HEK293T (cell line): ENCODE results near the gene SUGCT.
"Not testable (repeated sequence)": the region's sequence is repeated elsewhere in the genome, so short reads cannot be mapped to it uniquely, and the experiment has no call there.

Experiments
- CTCF ChIA-PET: fragments of 350-600 bp; formaldehyde crosslinking; extraction: SDS; loops from one replicate; lab custom pipeline; 2021; ENCODE audit warnings: antibody characterized with exemption, inconsistent platforms; lab: Yijun Ruan, JAX
- POLR2A ChIA-PET: fragments of 350-600 bp; formaldehyde crosslinking; extraction: SDS; loops from one replicate; lab custom pipeline; 2020; ENCODE audit warnings: antibody characterized with exemption, inconsistent platforms; lab: Yijun Ruan, JAX
- DNase-seq: peaks from one replicate; pipeline ENCODE4 v3.0.0; 2012; ENCODE audit warnings: mixed read lengths; ENCODE audit errors: extremely low spot score
- ARNT ChIP-seq: fragments of 450-650 bp; IDR thresholded peaks from 2 replicates; pipeline ENCODE4 v1.6.1; 2017; ENCODE audit warnings: mild to moderate bottlenecking
- BHLHE40 ChIP-seq: fragments of 450-650 bp; IDR thresholded peaks from 2 replicates; pipeline ENCODE4 v1.6.1; 2016; ENCODE audit warnings: mild to moderate bottlenecking, moderate library complexity, borderline replicate concordance
- CTBP1 ChIP-seq: fragments of 450-650 bp; IDR thresholded peaks from 2 replicates; pipeline ENCODE4 v1.6.1; 2016; ENCODE audit warnings: borderline replicate concordance
- ELF4 ChIP-seq: fragments of 450-650 bp; IDR thresholded peaks from 2 replicates; pipeline ENCODE4 v1.6.1; 2017; ENCODE audit warnings: antibody characterized with exemption
- FOXA1 ChIP-seq: fragments of 450-650 bp; IDR thresholded peaks from 2 replicates; pipeline ENCODE4 v1.6.1; 2016; ENCODE audit warnings: mild to moderate bottlenecking
- FOXK2 ChIP-seq: fragments of 450-650 bp; IDR thresholded peaks from 2 replicates; pipeline ENCODE4 v1.6.1; 2016; ENCODE audit warnings: mild to moderate bottlenecking
- FOXM1 ChIP-seq: fragments of 450-650 bp; IDR thresholded peaks from 2 replicates; pipeline ENCODE4 v1.6.1; 2017; ENCODE audit warnings: mild to moderate bottlenecking, borderline replicate concordance
- HDGF ChIP-seq: fragments of 450-650 bp; IDR thresholded peaks from 2 replicates; pipeline ENCODE4 v1.6.1; 2017; ENCODE audit warnings: antibody characterized with exemption, borderline replicate concordance
- L3MBTL2 ChIP-seq: fragments of 450-650 bp; conservative IDR thresholded peaks from 2 replicates; pipeline ENCODE4 v1.6.1; 2016; ENCODE audit warnings: mild to moderate bottlenecking
- LEF1 ChIP-seq: fragments of 450-650 bp; IDR thresholded peaks from 2 replicates; pipeline ENCODE4 v1.6.1; 2017; ENCODE audit warnings: mild to moderate bottlenecking, borderline replicate concordance
- NFRKB ChIP-seq: fragments of 450-650 bp; IDR thresholded peaks from 2 replicates; pipeline ENCODE4 v1.6.1; 2016; ENCODE audit warnings: mild to moderate bottlenecking, moderate library complexity
- SP1 ChIP-seq: fragments of 450-650 bp; IDR thresholded peaks from 2 replicates; pipeline ENCODE4 v1.6.1; 2017
- SUZ12 ChIP-seq: fragments of 450-650 bp; IDR thresholded peaks from 2 replicates; pipeline ENCODE4 v1.6.1; 2016; ENCODE audit warnings: mild to moderate bottlenecking
- TARDBP ChIP-seq: fragments of 450-650 bp; IDR thresholded peaks from 2 replicates; pipeline ENCODE4 v1.6.1; 2016
- ZNF384 ChIP-seq: fragments of 450-650 bp; IDR thresholded peaks from 2 replicates; pipeline ENCODE4 v1.6.1; 2016
- TF ChIP-seq, protein P1 (sequence below): fragments of 450-650 bp; IDR thresholded peaks from 2 replicates; pipeline ENCODE4 v1.6.1; 2016

SUGCT gene

DNA sequence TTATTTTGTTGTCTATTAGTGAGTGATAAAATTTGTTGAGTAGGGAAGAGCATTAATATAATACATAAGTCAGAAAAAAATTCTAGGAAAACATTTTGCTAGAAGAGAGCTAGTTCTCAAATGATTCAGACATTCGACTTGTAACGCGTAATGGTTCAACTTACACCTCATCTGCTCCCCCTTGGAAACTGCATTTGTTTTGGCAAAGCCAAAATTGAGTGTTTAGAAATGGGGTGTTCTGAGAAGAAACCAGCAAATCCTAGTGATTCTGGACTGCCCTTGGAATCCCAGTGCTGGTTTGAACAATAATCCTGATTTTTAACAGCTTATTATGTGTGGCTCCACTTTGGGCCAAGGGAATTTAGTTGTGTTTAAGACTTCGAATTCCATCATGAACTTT lies 475.7 kb downstream of the SUGCT start:
- TF ChIP-seq ELF4 = no peak
- ChIA-PET CTCF (no interaction called here), POLR2A (no interaction called here)
- DNase-seq = no peak

DNA sequence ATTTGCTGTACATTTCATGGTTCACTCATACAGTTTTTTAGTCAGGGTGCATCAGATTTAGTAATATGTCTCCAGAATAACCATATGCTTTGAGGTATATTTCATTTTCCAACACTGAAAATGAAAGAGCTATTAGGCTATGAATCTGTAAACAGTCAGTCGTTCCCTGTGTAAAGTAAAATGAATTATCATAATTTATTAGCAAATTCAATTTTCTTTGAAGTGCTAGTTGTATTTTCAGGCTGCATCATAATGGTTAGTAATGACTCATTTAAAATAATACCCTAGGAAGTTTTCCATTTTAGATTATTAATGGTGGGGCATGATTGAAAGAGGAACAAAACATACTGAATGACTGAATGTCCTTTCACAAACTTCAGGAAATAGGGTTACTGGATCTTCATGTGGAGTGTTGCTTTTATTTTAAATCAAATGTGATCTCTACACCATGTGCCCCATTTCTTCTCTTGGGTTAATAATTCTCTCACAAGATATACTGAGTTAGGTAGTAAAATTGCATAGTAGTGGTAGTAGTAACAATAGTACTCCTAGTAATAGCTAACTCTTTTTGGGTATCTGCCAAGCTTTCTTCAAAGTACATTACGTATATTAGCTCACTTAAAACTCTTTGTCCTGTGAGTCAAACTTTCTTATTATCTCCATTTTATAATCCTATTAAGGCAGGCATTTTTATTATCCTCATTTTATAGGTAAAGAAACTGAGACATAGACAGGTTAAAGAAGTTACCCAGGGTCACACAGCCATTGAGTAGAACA lies 476.5 kb downstream of the SUGCT start:
- CTCF ChIA-PET = interaction anchor here (0.6 to 0.9 kb wide), 2 partner anchors 11 to 1031 kb away, joined by 3 to 4 read pairs; no protein-coding TSS in a partner anchor
- POLR2A ChIA-PET = no interaction called here
- DNase-seq = no peak
- TF ChIP-seq SP1 = no peak

DNA sequence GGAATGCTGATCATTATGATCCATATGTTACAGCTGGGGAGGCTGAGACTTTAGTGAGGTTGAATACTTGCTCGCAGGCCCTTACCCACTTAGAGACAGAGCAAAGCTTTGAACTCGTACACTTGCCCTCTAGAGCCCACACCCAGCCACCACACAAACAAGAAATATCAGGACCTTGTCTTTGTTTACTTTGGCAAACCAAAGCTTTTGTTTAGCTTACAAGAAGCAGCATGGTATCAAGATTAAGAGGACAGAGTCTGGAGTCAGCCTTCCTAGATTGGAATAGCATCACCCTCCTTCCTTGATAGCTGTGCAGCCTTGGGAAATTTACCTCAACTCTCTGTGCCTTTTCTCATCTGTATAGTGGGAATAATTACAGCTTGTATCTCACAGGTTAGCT lies 477.5 kb downstream of the SUGCT start:
- POLR2A ChIA-PET = no interaction called here
- DNase-seq = no peak
- CTCF ChIA-PET = interaction anchor here (0.9 kb wide), 1 partner anchor 1032 kb away, joined by 4 read pairs; no protein-coding TSS in a partner anchor
- TF ChIP-seq HDGF (no peak), FOXM1 (no peak), BHLHE40 (no peak), FOXK2 (no peak), TARDBP (no peak), ARNT (no peak), ZNF384 (no peak), SUZ12 (no peak), L3MBTL2 (no peak)

DNA sequence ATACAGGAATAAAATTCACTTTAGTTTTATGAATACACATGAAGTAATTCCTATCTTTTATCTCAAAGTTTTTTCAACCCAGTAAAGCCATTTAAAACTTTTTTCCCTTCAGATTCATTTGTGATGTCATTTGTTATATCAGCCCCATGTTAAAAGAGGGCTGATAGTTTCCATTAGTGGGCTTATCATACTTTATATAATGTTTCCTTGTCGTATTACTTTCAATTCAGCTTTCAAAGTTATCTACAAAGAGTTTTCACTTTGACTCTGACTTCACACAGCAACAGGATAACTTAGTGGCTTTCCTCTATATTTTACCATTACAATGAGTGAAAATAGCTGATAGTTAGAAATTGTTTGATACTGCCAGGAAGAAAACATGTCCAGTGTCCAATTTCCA lies 484.8 kb downstream of the SUGCT start:
- no peak for DNase-seq
- ChIA-PET POLR2A (no interaction called here), CTCF (no interaction called here)
- TF ChIP-seq, protein P1, sequence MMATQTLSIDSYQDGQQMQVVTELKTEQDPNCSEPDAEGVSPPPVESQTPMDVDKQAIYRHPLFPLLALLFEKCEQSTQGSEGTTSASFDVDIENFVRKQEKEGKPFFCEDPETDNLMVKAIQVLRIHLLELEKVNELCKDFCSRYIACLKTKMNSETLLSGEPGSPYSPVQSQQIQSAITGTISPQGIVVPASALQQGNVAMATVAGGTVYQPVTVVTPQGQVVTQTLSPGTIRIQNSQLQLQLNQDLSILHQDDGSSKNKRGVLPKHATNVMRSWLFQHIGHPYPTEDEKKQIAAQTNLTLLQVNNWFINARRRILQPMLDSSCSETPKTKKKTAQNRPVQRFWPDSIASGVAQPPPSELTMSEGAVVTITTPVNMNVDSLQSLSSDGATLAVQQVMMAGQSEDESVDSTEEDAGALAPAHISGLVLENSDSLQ = no peak
- TF ChIP-seq L3MBTL2 = no peak
- no peak for TF ChIP-seq ZNF384
- no peak for TF ChIP-seq FOXK2
- TF ChIP-seq SP1 = no peak
- TF ChIP-seq BHLHE40 = no peak

DNA sequence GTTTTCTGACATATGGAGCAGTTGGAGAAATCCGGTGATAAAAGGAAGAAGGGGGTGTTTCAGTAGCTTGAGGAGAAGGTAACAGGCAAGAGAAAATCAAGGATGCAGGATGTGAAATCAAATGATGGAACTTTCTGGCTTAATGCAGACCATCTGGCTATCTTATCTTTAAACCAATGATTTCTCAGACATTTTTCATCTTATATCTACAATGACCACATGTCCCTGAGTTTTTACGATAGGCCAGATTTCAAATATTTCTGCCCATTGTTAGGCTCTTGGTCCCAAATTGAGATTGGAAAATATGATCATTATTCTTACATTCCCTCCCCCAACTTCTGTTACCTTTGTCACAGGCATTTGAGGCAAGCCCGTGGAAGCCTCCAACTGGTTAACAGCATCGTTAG lies 486.8 kb downstream of the SUGCT start:
- CTCF ChIA-PET = no interaction called here
- no peak for TF ChIP-seq TARDBP
- TF ChIP-seq BHLHE40 = no peak
- TF ChIP-seq CTBP1 = no peak
- TF ChIP-seq SP1 = no peak
- TF ChIP-seq, protein P1 = no peak
- no peak for TF ChIP-seq FOXA1
- TF ChIP-seq ZNF384 = no peak
- no peak for TF ChIP-seq L3MBTL2
- TF ChIP-seq SUZ12 = no peak
- TF ChIP-seq ELF4 = no peak
- no peak for TF ChIP-seq LEF1
- TF ChIP-seq NFRKB = no peak
- TF ChIP-seq FOXM1 = no peak
- no peak for TF ChIP-seq ARNT
- no peak for TF ChIP-seq HDGF
- TF ChIP-seq FOXK2 = no peak
- DNase-seq = no peak
- POLR2A ChIA-PET = no interaction called here

DNA sequence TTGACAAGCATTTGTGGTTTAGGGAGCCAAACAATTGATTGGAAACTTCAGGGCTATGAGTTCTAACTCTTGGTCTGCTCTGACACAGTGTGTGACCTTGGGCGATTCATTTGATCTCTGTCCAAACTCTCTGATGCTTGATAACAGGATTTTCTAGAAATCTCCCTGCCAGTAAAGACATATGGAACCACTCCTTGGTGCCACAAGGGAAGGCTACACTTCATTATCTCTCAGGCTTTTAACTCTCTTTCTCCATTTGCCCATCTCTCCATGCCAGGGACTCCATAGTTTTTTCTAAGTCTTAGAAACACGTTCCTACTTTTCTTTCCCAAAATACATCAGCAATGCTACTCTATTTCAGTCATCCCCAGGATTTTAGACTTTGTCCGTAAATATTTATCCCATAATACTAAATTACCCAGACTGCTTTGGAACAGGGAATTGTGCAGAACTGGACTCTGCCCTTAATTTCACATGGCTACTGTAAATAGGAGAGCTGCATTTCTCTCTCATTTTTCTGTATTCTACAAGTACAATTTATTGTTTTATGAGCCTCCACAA lies 488.2 kb downstream of the SUGCT start:
- DNase-seq = no peak
- POLR2A ChIA-PET = no interaction called here
- CTCF ChIA-PET = no interaction called here
- no peak for TF ChIP-seq FOXM1
- TF ChIP-seq SP1 = no peak
- TF ChIP-seq ZNF384 = no peak
- TF ChIP-seq BHLHE40 = no peak
- TF ChIP-seq, protein P1 = no peak
- TF ChIP-seq LEF1 = no peak
- TF ChIP-seq SUZ12 = no peak
- no peak for TF ChIP-seq HDGF
- TF ChIP-seq FOXA1 = no peak
- no peak for TF ChIP-seq ARNT
- TF ChIP-seq L3MBTL2 = no peak

DNA sequence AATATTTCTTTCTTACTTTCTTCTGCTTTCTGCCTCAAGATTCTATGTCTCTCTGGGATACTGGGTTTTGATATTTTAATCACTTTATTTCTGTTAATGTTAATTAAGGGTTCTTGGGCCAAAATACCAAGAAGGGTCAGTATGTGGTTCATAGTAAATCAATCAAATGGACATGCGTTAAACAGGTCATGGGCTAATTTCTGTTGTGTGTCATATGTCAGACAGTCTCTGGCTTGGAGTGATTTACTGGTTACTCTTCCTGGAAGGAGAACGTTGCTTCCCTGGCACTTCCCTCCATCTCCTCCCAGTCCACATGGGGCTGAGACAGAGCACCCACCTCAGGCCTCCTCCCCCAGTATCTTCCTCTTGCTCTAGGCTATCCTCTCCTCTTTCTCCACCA lies 489.1 kb downstream of the SUGCT start:
- DNase-seq = no peak
- CTCF ChIA-PET = interaction anchor here (0.7 kb wide), 1 partner anchor 141 kb away, joined by 3 read pairs; no protein-coding TSS in a partner anchor
- POLR2A ChIA-PET = no interaction called here

DNA sequence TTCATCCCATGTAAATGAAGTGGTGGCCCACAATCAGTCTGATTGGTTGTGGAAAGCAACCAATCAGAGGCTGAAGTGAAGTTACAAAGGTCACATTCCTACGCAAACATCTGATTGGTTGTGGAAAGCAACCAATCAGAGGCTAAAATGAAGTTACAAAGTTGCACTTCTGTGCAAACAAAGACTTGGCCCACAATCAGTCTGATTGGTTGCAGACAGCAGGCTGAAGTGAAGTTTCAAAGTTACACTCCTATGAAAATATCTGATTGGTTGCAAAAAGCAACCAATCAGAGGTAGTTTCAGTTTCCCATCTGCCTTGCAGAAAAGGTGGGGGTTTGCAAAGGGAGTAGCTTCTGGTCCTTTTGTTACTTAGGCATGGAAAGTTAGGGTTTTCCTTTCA lies 492.6 kb downstream of the SUGCT start:
- DNase-seq, POLR2A ChIA-PET, CTCF ChIA-PET: not testable (repeated sequence)

More for the DNA sequence above, 489.1 kb downstream of the SUGCT start:
- TF ChIP-seq TARDBP = no peak
- TF ChIP-seq, protein P1 = peak; percentile 53; the same call in 1 of the 2 replicates
